Stomach smooth muscle (tissue), 2 donors: ENCODE data around the gene LY9.
"Not testable (repeated sequence)": the region's sequence is repeated elsewhere in the genome, so short reads cannot be mapped to it uniquely, and the experiment has no call there.

Source experiments
- H3K27ac ChIP-seq: one replicate; pipeline ENCODE4 v1.7.0; 2013; ENCODE audit warnings: mild to moderate bottlenecking, low read length, inconsistent platforms
- H3K27me3 ChIP-seq, 2 donors: one replicate each; pipeline ENCODE4 v1.7.0; 2013; ENCODE audit warnings: low read length in 2 of 2; ENCODE audit not compliant: insufficient read depth in 2 of 2, control insufficient read depth in 1 of 2
- H3K36me3 ChIP-seq, 2 donors: one replicate each; pipeline ENCODE4 v1.7.0; 2013; ENCODE audit warnings: low read length in 2 of 2; ENCODE audit not compliant: control insufficient read depth in 2 of 2, insufficient read depth in 2 of 2
- H3K4me1 ChIP-seq: one replicate; pipeline ENCODE4 v1.7.0; 2013; ENCODE audit warnings: low read length; ENCODE audit not compliant: control insufficient read depth, insufficient read depth
- H3K4me3 ChIP-seq, 2 donors: one replicate each; pipeline ENCODE4 v1.7.0; 2013; ENCODE audit warnings: low read length in 2 of 2
- H3K9ac ChIP-seq, 2 donors: one replicate each; pipeline ENCODE4 v1.7.0; 2013; ENCODE audit warnings: low read length in 2 of 2, mild to moderate bottlenecking in 1 of 2
- H3K9me3 ChIP-seq, 2 donors: one replicate each; pipeline ENCODE4 v1.7.0; 2013; ENCODE audit warnings: low read length in 2 of 2; ENCODE audit not compliant: control insufficient read depth in 2 of 2
- donor health status: healthy.
- donor health status: Pancreatic carcinoma.

The LY9 gene

DNA sequence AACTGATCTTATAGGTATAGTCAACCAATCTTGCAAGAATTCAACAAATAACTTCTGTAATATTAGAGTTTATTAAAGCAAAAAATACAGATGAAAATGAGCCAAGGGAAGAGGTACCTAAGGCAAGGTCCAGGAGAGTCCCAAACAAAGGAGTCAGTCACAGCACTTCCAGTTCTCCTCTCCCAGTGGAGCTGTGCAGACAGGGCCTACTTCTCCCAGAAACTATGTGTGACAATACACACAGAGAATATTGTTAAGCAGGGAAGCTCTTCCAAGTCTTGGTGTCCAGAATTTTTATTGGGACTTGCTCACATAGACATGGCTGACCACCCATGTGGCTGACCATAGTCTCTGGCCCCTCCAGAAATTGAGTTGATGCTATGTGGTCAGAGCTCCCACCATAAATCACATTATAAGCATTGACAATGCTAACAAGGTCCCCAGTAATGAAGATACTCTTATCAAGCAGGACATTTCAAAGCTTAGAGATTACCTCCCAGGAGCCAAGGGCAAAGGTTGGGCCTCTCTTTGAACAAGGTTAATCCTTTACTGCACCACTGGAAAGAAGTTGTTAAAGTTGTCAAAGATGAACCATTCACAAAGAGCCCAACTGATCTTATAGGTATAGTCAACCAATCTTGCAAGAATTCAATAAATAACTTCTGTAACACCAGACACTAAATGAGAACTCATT, 70.2 kb downstream of the LY9 start:
- Histone ChIP-seq H3K9ac (no peak overlapping the region), H3K4me1 (no peaks in the 10 kb centered on the region), H3K27me3 (peaks cover 0 to under 1% of the 10 kb centered on the region in 2 donors), H3K36me3 (no peaks in the 10 kb centered on the region), H3K4me3 (no peak overlapping the region), H3K27ac (no peak overlapping the region), H3K9me3 (no peaks in the 10 kb centered on the region)

DNA sequence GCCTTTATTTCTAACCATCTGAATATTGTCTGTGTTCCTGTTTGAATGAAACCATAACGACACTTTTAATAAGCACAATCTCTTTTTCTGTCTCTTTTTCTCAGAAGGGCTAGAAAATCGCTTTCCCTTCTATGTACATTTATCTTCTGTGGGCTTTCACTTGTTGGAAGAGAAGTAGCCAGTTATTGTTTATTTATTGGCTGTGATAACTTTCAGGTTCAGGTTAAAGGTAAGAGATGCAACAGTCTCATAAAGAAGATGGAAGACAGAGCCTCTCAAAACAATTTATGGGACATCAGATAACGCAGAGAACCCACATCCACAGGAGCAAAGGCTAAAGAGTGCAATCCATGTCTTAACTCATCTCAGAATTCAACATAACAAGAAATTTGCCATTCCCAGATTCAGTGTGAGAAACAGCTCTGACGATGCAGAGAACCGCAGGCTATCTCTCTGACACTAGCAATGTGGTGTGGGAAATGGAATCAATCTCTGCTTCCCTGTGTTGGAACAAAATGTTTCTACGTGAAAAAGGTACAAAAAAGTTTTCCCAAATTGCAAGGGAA, 70.8 kb downstream of the LY9 start:
- H3K4me3 ChIP-seq: no peak overlapping the region
- no peaks in the 10 kb centered on the region for H3K4me1 ChIP-seq
- no peaks in the 10 kb centered on the region for H3K36me3 ChIP-seq
- no peak overlapping the region for H3K27ac ChIP-seq
- no peak overlapping the region for H3K9ac ChIP-seq
- no peaks in the 10 kb centered on the region for H3K9me3 ChIP-seq
- H3K27me3 ChIP-seq: no peaks in the 10 kb centered on the region

DNA sequence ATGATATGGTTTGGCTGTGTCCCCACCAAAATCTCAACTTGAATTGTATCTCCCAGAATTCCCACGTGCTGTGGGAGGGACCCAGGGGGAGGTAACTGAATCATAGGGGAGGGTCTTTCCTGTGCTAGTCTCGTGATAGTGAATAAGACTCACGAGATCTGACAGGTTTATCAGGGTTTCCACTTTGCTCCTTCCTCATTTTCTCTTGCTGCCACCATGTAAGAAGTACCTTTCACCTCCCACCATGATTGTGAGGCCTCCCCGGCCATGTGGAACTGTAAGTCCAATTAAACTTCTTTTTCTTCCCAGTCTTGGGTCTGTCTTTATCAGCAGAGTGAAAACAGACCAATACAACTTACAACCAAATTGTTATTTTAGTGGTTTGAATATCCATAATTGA, 71.7 kb downstream of the LY9 start:
- H3K9ac ChIP-seq, H3K4me3 ChIP-seq, H3K4me1 ChIP-seq, H3K9me3 ChIP-seq, H3K36me3 ChIP-seq, H3K27ac ChIP-seq, H3K27me3 ChIP-seq: not testable (repeated sequence)

DNA sequence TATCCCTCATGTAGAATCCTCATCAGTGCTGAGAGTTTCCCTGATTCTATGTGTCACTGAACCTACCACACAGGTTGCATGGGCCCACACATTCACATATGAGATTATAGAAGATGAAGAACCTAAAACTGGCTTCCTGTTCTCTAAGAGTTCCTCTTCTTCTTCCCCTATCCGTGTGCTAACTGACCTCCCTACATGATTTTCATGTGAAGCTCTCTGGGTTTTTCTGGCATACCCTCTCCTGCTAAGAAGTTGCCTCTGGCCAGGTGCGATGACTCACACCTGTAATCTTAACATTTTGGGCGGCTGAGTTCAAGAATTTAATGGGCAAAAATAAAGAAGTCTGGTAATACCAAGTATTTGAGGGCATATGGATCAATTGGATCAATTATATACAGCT, 72.2 kb downstream of the LY9 start:
- no peaks in the 10 kb centered on the region for H3K36me3 ChIP-seq
- H3K27ac ChIP-seq: no peak overlapping the region
- no peaks in the 10 kb centered on the region for H3K4me1 ChIP-seq
- H3K9ac ChIP-seq: no peak overlapping the region
- H3K9me3 ChIP-seq: no peaks in the 10 kb centered on the region
- no peak overlapping the region for H3K4me3 ChIP-seq
- H3K27me3 ChIP-seq: no peaks in the 10 kb centered on the region

DNA sequence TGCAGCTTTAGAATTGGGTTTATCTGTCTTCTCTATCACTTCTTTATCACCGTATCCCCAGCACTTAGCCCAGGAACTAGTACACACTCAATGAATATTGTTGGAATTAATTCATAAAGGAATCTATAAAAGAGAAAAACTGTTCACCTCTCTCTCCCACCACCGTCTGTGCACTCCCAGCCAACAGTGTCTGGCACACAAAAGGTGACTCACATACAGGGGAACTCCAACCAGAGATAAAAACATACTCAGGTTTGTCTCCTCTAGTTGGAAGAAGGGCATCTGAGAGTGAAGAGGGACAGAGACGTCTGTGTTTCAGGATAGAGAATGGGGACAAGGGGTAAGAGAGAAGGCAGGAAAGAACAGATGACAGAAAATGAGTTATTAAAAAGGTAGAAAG, 79.0 kb downstream of the LY9 start:
- Histone ChIP-seq H3K36me3 (no peaks in the 10 kb centered on the region), H3K9ac (no peak overlapping the region), H3K9me3 (peaks cover 0 to 5% of the 10 kb centered on the region in 2 donors), H3K4me1 (no peaks in the 10 kb centered on the region), H3K27me3 (no peaks in the 10 kb centered on the region), H3K4me3 (no peak overlapping the region), H3K27ac (no peak overlapping the region)

DNA sequence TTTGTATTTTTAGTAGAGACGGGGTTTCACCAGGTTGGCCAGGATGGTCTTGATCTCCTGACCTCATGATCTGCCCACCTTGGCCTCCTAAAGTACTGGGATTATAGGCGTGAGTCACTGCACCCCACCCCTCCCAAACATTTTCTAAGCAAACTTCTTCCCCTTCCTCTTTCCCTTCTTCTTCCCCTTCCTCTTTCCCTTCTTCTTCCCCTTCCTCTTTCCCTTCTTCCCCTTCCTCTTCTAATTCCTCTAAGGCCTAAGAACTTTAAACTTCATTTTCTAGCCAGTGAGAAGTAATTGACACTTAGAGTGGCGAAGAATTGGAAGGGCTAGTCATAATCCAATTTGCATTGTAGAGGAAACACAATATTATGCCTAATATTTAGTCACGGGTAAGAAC, 79.6 kb downstream of the LY9 start:
- not testable (repeated sequence) for H3K9me3 ChIP-seq, H3K9ac ChIP-seq, H3K27ac ChIP-seq, H3K4me1 ChIP-seq, H3K36me3 ChIP-seq, H3K27me3 ChIP-seq, H3K4me3 ChIP-seq

DNA sequence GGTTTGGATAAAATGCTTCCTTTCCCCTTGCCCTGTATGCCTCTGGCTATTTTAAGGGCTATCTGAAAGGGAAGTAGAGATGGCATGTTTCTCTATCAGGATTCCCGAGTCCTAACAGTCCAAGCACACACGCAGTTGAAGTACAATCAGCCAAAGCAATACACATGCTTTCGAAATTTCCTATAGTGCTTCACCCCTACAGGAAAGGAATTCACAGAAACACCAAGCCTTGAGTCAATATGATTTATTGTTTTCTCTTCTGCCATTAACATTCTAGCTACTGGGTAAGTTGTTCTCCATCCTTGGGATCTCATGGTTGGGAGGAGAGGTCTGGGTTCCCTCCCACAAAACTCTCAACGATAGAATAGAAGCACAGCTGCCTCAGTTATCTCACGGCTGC, 80.3 kb downstream of the LY9 start:
- Histone ChIP-seq H3K4me3 (no peak overlapping the region), H3K9me3 (peaks cover 0 to 5% of the 10 kb centered on the region in 2 donors), H3K36me3 (no peaks in the 10 kb centered on the region), H3K4me1 (no peaks in the 10 kb centered on the region), H3K27me3 (no peaks in the 10 kb centered on the region), H3K9ac (no peak overlapping the region), H3K27ac (no peak overlapping the region)

DNA sequence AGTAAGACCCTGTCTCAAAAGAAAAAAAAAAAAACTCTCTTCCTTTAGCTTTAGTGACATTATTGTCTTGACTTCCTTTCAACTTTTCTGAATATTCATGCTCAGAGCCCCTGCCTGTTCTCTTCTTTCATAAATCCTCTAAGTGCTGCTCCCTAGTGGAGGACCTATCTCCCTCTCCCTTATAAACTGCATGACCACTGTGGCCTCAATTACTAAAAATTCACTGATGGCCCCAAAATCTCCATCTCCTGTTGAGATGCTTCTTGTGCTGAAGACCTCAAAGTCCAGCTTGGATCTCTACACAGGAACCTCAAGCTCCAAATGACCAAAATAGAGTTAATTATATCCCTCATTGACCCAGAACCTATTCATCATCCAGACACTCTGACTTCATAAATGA, 81.2 kb downstream of the LY9 start:
- Histone ChIP-seq H3K27me3 (no peaks in the 10 kb centered on the region), H3K9me3 (peaks cover 0 to 5% of the 10 kb centered on the region in 2 donors), H3K4me3 (no peak overlapping the region), H3K27ac (no peak overlapping the region), H3K4me1 (no peaks in the 10 kb centered on the region), H3K36me3 (no peaks in the 10 kb centered on the region), H3K9ac (no peak overlapping the region)
